GM13976 (cell line): Measurements from ENCODE around the gene UQCR11.

ENCODE experiments used
- DNase-seq: peaks from one replicate; pipeline ENCODE4 v3.0.0; 2012; ENCODE audit warnings: low spot score
- in situ Hi-C: fragments of 300-500 bp; cut with MboI; formaldehyde crosslinking; loops from one replicate; pipeline ENCODE4 v1.12.0; 2022; ENCODE audit warnings: low sequenced_read_pairs, mixed read lengths, inconsistent platforms; ENCODE audit not compliant: unreplicated experiment
- TF ChIP-seq, protein P1 (sequence below): IDR thresholded peaks from 2 replicates; pipeline ENCODE4 v1.5.1; 2012; ENCODE audit warnings: borderline replicate concordance, mild to moderate bottlenecking; ENCODE audit not compliant: insufficient read depth; ENCODE audit errors: extremely low read depth, missing control alignments, control extremely low read depth

The UQCR11 gene

DNA sequence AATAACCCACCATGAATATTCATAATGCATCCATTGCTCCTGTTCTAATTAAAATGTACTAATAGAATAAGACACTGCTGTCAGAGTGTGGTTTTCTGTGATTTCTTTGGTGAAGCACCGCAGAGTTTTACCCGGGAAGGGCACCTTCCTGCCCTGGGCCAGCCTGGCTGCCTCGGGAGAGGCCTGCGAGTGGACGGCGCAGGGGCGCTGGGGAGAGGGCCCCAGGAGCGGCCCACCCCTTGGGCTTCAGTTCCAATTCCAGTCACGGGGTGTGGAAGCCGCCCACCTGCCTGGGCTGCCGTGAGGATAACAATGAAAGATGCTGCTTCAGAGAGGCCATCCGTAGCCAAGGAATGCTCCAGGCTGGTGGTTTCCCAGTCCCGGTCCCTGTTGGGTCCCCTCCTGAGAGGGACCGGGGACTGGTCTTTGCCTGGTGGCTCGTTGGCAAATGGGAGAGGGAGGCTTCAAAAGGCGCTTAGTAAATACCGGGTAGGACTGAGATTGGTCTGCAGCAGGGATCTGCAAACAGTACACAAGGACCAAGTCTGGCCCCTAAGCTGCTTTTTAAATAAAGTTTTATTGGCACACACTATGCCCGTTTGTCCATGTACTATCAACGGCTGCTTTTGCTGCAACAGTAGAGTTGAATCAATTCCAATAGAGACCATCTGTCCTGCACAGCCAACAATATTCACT, 29.1 kb upstream of the UQCR11 start:
- DNase-seq: no peak
- TF ChIP-seq, protein P1, sequence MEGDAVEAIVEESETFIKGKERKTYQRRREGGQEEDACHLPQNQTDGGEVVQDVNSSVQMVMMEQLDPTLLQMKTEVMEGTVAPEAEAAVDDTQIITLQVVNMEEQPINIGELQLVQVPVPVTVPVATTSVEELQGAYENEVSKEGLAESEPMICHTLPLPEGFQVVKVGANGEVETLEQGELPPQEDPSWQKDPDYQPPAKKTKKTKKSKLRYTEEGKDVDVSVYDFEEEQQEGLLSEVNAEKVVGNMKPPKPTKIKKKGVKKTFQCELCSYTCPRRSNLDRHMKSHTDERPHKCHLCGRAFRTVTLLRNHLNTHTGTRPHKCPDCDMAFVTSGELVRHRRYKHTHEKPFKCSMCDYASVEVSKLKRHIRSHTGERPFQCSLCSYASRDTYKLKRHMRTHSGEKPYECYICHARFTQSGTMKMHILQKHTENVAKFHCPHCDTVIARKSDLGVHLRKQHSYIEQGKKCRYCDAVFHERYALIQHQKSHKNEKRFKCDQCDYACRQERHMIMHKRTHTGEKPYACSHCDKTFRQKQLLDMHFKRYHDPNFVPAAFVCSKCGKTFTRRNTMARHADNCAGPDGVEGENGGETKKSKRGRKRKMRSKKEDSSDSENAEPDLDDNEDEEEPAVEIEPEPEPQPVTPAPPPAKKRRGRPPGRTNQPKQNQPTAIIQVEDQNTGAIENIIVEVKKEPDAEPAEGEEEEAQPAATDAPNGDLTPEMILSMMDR: no peak
- in situ Hi-C loops: no loop called here

DNA sequence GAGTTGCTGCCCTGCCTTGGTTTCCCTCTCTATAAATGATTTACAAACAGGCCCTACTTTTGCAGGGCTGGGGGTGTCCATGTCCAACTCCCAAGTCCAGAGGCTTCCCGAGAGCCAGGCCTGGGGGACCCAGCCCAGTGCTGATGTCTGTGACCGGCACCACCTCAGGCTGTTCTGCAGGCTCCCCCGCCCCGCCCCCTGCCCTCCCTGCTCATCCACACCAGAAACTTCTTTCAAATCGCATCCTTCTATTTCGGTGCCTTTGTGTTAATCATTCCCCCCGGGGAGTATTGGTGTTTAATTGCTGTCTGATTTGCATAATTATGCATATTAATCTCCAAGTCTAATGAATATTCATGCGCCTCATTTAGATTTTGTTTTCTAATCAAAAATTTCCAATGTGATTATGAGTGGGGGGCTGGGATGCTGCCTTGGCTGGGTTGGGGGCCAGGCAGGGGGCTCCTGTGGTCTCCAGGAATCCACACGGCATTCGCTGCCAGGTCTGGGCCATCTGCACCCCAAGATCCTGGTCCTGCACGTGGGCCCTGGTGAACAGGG, 28.1 kb upstream of the UQCR11 start:
- in situ Hi-C loops: no loop called here
- TF ChIP-seq, protein P1: no peak
- no peak for DNase-seq

DNA sequence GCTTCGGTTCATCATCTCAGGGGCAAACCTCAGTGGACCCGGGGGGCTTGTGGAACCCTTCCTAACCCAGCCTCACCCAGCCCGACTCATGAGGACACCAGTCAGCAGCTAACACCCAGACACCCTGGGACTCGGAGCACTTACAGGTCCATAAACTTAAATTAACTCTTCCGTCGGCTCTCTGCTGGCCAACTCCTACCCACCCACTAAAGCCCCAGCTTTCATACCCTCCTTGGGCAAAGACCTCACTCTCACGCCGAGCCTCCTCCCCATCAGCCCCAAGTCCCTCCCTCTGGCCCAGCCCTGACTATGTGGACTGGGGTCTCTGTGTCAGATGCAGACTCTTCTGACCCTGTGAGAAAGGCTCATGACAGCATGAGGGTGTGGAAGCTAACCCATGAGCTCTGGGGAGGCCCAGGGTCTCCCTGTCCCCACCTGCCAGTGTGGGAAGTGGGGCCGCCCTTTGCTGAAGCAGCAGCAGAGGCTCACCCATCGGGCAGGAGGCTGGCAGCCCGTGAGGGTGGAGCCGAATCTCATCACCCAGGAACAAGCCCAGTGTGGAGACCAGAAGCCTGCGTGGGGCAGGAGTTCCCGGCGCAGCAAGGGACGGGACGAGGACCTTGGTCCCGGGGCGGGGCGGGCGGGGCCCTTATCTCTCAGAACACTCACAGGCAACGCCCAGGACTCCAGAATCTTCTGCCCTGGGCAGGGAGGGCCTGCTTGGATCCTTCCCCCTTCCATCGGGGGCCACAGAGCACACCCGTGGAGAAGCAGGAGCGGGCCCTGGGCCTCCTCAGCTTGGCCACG, 27.4 kb upstream of the UQCR11 start:
- DNase-seq: no peak
- TF ChIP-seq, protein P1: no peak

DNA sequence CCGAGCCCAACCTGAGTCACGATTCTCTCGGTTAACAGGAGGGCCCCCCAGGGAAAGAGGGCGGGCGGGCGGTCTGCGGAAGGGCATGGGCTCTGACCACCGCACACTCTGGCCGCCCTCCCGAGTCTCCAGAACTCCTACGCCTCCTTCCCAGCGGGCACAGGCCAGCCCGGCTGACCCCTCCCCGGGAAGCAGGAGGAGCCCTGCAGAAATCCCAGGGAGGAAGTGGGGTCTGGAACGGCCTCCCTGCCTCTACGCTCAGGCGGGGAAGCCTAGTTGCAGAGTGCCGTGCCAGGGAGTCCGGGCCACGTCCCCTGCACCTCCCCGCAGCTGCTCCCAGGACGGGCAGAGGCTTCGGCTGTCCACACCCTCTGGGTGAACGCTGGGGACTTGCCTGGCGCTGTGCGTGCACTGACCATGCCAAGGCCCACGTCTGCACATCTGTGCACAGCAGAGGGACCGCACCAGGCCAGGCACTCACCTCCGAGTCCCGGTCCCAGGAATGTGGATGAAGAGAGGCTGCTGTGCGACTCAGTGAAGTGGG, 26.4 kb upstream of the UQCR11 start:
- TF ChIP-seq, protein P1: no peak
- in situ Hi-C loops: no loop called here
- no peak for DNase-seq

More for the DNA sequence above, 27.4 kb upstream of the UQCR11 start:
- in situ Hi-C loops: no loop called here

DNA sequence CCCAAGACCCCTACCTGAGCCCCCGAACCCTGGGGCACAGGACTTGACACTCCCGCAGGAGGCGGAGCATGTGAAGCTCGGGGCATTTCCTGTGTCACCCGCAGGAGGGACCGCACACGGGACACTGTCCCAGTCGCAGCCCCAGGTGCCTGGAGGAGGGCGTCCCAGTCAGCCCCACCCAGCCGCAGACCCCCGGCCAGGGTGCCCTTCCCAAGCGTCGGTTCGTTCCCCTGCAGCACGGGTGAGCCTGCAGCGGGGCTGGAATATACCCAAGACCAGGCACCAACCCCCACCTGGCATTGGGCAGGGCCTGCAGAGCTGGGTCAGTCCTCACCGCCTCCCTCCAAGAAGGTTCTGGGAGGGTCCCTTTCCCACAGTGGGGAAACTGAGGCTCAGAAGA, 25.5 kb upstream of the UQCR11 start:
- no peak for DNase-seq
- TF ChIP-seq, protein P1: no peak
- in situ Hi-C loops: no loop called here

DNA sequence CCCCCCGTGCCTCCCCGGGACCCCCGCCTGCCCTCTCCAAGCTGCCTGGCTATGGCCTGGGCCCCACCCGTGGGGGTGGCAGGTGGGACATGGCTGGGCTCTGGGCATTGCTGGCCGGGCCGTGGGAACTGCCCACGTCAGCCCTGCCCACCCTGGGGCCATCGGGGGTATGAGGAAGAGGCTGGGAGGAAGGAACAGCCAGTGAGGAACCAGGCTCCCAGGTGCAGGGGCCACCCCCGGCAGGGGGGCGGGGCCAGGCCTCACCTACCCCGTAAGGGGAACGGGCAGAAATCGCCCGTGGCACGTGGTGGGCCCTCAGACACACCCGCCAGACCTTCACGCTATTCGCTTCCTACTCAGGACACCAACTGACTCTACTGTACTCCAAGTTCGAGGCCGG, 24.8 kb upstream of the UQCR11 start:
- in situ Hi-C loops: no loop called here
- TF ChIP-seq, protein P1: no peak
- no peak for DNase-seq
